NT2/D1 (cell line): ENCODE results near the gene XYLT1.

Experiments
- SUZ12 ChIP-seq: IDR thresholded peaks from 2 replicates; pipeline ENCODE4 v1.6.1; 2011; ENCODE audit not compliant: insufficient read length, insufficient read depth; ENCODE audit errors: extremely low read depth
- YY1 ChIP-seq: IDR thresholded peaks from 2 replicates; pipeline ENCODE4 v1.6.1; 2011; ENCODE audit not compliant: insufficient read length, insufficient read depth
- ZNF274 ChIP-seq: IDR thresholded peaks from 2 replicates; pipeline ENCODE4 v1.6.1; 2011; ENCODE audit warnings: mild to moderate bottlenecking, low read depth, low read length

- no peak for TF ChIP-seq ZNF274
- TF ChIP-seq YY1: no peak
- TF ChIP-seq SUZ12: no peak
Measured at GRCh38 chr16:17213974-17214373, 256.8 kb downstream of the XYLT1 start.
